CD4-positive, alpha-beta T cell treated with Interleukin-21 for 1 hour (primary cell): Measurements from ENCODE around the gene MMP14.
"Not testable (repeated sequence)": the region's sequence is repeated elsewhere in the genome, so short reads cannot be mapped to it uniquely, and the experiment has no call there.

ENCODE experiments used
- DNase-seq: peaks from one replicate; pipeline ENCODE4 v3.0.0-alpha.2; 2020

The MMP14 gene

GRCh38 chr14:22836301-22837113 is at the start of gene MMP14:
MMP14 (plus strand) TSS chr14:22836585; CDS start chr14:22836818, 233 bp downstream.
- DNase-seq = no peak

- no peak for DNase-seq
Observed at GRCh38 chr14:22786685-22787084, 49.7 kb upstream of the MMP14 start.

- no peak for DNase-seq
Observed at GRCh38 chr14:22791301-22791700, 45.1 kb upstream of the MMP14 start.

GRCh38 chr14:22792158-22792557 is 44.2 kb upstream of the MMP14 start:
- DNase-seq = no peak

DNA sequence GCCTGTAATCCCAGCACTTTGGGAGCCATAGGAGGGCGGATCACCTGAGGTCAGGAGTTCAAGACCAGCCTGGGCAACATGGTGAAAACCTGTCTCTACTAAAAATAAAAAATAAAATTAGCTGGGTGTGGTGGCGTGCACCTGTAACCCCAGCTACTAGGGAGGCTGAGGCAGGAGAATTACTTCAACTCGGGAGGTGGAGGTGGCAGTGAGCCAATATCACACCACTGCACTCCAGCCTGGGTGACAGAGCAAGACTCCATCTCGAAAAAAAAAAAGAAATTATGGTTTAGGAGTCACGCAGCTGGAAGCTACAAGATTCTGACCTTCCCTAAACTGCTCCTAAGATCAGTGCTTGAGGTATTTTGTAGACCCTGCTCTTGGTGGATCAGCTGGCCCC is 42.8 kb upstream of the MMP14 start:
- not testable (repeated sequence) for DNase-seq

DNA sequence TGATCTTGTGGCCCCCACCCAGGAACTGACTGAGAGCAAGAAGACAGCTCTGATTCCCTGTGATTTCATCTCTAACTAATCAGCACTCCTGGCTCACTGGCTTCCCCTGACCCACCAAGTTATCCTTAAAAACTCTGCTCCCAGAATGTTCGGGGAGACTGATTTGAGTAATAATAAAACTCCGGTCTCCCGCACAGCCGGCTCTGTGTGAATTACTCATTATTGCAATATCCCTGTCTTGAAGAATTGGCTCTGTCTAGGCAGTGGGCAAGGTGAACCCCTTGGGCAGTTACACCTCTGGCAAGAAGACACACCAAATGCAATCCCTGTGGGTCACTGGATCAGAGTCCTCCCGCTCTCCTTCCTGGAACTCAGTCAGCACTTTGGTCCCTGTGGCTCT is 42.4 kb upstream of the MMP14 start:
- DNase-seq = no peak

DNA sequence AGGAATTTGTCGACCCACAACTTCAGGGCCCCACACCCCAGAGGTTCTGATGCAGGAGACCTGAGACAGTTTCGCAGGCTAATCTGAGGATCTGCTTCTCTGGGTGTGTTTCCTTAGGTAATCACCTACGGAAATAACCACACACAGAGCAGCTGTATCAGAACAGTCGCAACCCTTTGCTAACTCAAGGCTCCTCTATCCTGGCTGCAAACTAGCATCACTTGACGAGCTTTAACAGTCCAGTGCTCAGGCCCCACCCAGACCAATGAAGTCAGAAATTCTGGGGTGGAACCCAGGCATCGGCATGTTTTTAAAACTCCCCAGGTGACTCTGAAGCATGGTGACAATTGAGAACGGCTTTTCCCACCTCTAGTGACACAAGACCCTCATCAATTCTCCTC is 41.8 kb upstream of the MMP14 start:
- DNase-seq = no peak

DNA sequence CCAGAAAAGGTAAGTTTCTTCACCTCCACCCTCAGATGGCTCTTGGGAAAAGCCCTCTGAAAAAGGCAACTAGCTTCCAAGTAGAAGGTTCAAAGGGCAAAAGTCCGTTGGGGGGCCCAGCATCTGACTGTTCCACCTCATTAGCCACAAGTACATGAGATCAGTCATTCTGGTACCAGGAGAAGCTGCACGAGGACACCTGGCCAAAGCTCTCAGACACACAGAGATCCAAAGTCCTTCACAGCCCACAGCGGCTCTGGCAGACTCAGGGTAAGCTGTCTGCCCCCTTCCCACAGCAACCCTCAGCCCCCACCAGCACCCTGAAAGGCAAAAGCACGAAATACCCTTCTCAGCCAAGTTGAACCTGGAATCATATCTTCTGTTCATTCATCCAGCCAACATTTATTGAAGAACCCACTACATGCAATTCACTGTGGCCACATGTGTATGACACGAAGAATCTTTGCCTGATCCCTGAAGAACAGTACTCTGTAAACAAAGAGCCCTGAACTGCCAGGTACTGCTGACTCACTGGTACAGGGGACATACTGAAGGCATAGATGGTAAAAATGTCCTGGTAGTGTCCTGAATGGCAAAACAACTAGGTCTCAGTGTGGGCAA is 40.2 kb upstream of the MMP14 start:
- DNase-seq = no peak

DNA sequence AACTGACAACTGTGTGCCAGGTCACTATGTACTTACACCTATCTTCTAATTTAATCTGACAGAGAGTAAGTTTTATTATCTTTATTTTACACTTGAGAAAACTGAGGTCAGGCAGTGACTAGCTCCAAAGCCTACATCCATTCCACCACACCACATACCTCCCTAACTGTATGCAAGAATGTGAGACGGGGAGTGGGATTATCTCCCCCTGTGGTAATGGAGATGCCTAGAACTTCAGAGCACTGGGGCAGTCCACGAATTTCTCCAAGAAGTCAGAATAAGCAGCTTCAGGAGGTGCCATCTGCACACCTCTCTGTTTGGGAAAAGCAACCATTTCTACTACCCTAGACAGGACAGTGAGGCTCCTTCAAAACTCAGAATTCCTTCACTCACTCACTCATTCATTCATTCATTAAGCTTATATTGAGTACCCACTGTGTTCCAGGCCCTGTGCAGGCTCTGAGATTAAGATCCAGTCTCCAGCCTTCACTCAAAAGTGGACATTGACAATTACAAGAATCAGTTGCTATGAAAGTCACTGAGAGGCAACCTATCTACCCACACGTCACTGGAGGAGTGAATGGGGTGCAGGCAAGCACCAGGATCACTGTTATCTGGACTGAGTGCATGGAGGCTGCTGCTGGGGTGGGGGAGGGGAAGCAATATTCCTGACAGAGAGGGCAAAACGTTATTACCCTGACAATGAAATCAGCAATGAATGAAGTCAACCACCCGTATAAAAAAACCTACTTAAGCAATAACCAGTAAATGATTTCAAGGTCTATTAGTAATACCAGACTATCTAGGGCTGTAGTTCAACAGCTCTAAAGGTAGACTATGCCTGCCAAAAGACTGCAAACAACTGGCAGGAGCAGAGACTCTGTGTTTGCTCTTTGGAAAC is 39.1 kb upstream of the MMP14 start:
- no peak for DNase-seq

DNA sequence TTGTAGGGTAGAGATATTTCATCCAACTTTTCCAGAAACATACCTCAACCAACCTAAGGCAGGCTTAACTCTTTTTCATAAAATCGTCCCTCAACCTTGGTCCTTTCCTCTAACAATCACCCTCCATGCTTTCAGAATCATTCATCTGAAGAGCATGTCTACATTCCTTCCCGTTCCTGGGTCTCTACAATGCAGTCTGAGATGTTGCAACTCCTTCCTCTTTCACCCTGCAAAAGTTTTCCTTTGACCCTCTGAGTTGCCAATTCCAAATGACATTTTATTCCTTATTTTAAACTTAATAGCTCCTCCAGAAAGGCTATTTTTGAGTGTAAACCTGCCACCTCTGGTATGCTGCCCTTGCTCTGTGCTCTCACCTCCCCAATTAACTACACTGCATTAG is 37.9 kb upstream of the MMP14 start:
- DNase-seq = no peak

DNA sequence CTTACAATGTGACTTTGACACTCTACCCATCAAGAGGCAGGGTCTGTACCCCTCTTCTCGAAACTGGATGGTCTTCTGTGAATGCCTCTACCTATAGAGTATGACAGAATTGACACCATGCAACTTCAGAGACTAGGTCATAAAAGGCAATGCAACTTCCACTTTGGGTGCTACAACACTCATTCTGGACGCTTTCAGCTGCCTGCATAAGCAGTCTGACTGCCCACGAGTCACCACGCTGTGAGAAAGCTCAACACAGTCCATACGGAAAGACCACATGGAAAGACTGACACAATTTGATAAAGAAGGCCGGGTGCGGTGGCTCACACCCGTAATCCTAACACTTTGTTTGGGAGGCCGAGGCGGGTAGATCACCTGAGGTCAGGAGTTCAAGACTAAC is 36.0 kb upstream of the MMP14 start:
- no peak for DNase-seq

- DNase-seq = no peak
Observed at GRCh38 chr14:22801716-22802115, 34.7 kb upstream of the MMP14 start.

GRCh38 chr14:22802860-22803686 is 33.3 kb upstream of the MMP14 start:
- DNase-seq = no peak

GRCh38 chr14:22803687-22803974 is 32.8 kb upstream of the MMP14 start:
- no peak for DNase-seq

DNA sequence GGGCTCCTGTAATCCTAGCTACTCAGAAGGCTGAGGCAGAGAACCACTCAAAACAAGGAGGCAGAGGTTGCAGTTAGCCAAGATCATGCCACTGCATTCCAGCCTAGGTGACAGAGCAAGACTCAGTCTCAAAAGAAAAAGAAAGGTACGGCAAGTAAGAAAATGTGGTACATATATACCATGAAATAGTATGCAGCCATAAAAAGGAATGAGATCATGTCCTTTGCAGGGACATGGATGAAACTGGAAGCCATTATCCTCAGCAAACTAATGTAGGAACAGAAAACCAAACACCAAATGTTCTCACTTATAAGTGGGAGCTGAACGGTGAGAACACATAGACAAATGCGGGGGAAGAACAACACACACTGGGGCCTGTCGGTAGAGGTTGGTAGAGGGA is 31.1 kb upstream of the MMP14 start:
- not testable (repeated sequence) for DNase-seq

DNA sequence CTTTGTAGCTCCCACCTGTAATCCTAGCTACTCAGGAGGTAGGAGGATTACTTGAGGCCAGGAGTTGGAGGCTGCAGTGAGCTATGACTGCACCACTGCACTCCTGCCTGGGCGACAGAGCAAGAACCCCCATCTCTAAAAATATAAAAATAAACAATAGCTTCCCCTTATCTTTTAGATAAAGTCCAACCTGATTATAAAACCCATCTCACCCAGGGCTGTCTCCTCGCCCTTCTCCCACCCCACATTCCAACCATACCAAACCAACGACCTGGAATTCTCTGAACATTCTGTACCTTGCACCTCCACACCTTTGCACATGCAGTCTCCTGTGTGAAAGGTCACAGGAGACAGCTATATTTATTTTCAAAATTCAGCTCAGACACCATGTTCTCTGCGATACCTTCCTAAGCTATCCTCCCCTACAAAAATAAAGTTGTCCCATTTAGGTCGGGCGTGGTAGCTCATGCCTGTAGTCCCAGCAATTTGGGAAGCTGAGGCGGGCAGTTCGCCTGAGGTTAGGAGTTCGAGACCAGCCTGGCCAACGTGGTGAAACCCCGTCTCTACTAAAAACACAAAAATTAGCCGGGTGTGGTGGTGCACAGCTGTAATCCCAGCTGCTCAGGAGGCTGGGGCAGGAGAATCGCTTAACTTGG is 28.8 kb upstream of the MMP14 start:
- no peak for DNase-seq

DNA sequence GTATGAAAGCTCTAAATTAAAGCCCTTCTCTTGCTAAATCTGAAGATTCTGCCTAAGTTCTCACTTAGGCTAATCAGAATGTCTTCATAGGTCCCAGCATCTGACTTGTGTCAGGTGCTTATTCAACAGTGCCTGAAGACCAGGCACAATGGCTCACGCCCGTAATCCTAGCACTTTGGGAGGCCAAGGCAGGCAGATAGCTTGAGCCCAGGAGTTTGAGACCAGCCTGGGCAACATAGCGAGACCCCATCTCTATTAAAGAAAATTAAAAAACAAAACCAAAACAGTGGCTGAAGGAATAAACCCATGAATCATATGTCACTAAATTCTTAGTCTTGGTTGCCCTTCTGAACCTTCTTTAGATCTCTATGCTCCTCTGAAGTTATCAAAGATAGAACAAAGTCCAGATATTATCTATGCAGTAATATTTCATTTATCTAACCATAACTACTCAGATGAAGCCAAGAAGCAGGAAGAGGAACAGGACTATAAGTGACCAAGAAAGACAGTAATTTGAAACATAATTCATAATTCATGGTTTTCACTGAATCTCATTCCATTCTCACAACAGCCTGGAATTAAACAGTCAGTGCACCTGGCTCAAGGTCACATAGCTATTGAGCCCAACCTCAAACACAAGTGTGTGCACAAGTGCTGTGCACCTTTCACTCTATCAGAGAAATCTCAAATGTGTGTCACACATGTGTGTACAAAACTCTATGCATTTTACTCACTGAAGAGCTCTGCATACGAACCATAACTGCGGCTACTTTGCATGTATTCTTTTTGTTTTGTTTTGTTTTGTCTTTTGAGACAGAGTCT is 27.8 kb upstream of the MMP14 start:
- DNase-seq = no peak

DNA sequence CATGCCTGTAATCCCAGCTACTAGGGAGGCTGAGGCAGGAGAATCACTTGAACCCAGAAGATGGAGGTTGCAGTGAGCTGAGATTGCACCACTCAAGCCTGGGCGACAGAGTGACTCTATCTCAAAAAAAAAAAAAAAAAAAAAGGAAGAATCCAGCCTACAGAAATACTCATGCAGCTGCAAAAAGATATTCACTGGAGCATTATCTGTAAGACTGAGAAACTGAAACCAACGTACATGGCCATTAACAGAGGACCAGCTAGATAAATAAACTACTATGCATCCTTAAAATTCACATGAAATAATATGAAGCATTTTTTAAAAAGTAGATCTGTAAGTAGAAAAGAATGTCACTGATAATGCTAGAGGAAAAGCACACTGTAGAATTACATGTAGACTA is 24.7 kb upstream of the MMP14 start:
- no peak for DNase-seq

DNA sequence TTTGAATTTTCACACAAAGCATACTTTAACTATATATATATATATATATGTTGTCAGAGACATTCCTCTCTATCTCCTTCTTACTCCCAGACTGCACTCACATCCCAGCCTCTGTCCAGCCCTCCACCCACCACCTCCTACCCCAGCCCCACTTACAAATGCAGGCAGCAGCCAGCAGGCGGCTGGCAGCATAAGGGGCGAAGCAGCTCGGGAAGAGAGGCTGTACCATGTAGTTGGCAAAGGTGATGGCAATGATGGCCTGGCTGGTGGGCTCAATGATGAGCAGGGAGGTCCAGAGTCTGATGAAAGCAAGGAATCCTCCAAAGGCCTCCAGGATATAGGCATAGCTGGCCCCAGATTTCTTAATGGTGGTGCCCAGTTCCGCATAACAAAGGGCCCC is 23.6 kb upstream of the MMP14 start:
- no peak for DNase-seq

- no peak for DNase-seq
Observed at GRCh38 chr14:22813145-22813544, 23.2 kb upstream of the MMP14 start.

GRCh38 chr14:22814373-22814772 is 22.0 kb upstream of the MMP14 start:
- no peak for DNase-seq
